Limb (tissue), 2 donors: ENCODE data around the gene SSH2.
"Not testable (repeated sequence)": the region's sequence is repeated elsewhere in the genome, so short reads cannot be mapped to it uniquely, and the experiment has no call there.

Experiments used
- DNase-seq, 2 donors: peaks; one replicate each; pipeline ENCODE4 v3.0.0-alpha.2; 2016; ENCODE audit errors: extremely low spot score in 2 of 2

The SSH2 gene

GRCh38 chr17:29931231-29931932 is 1.4 kb upstream of the SSH2 start:
- peak; percentile 73 to 91 for DNase-seq

GRCh38 chr17:29930409-29931010 is 482 bp upstream of the SSH2 start:
- DNase-seq = no peak

- peak in 1 of 2 donors; percentile 24 for DNase-seq
These were observed 959 bp downstream of the SSH2 start for GRCh38 chr17:29929006-29929532.

- no peak for DNase-seq
These were observed 2.5 kb downstream of the SSH2 start for GRCh38 chr17:29927546-29927945.

GRCh38 chr17:29924786-29925185 is 5.2 kb downstream of the SSH2 start:
- no peak for DNase-seq

- no peak for DNase-seq
These were observed 10.8 kb downstream of the SSH2 start for GRCh38 chr17:29918922-29919856.

- no peak for DNase-seq
These were observed 12.0 kb downstream of the SSH2 start for GRCh38 chr17:29918016-29918415.

GRCh38 chr17:29914819-29915537 is 15.1 kb downstream of the SSH2 start:
- no peak for DNase-seq

GRCh38 chr17:29911641-29912177 is 18.3 kb downstream of the SSH2 start:
- DNase-seq = no peak

GRCh38 chr17:29909236-29910003 is 20.6 kb downstream of the SSH2 start:
- DNase-seq = no peak

- no peak for DNase-seq
These were observed 23.1 kb downstream of the SSH2 start for GRCh38 chr17:29906969-29907368.

- no peak for DNase-seq
These were observed 24.2 kb downstream of the SSH2 start for GRCh38 chr17:29905879-29906167.

GRCh38 chr17:29905086-29905878 is 24.7 kb downstream of the SSH2 start:
- DNase-seq = no peak

- no peak for DNase-seq
These were observed 26.6 kb downstream of the SSH2 start for GRCh38 chr17:29903471-29903870.

- DNase-seq = not testable (repeated sequence)
These were observed 32.9 kb downstream of the SSH2 start for GRCh38 chr17:29897136-29897535.

GRCh38 chr17:29892201-29892600 is 37.8 kb downstream of the SSH2 start:
- no peak for DNase-seq

- no peak for DNase-seq
These were observed 38.9 kb downstream of the SSH2 start for GRCh38 chr17:29891131-29891530.

GRCh38 chr17:29885031-29885640 is 44.9 kb downstream of the SSH2 start:
- no peak for DNase-seq

GRCh38 chr17:29883497-29883896 is 46.5 kb downstream of the SSH2 start:
- no peak for DNase-seq
